ENCODE measurements around the gene ARHGAP24.

ARHGAP24 gene

GRCh38 chr4:85474818-85475630, at the start of gene ARHGAP24:
Gene ARHGAP24, plus strand, starts transcription at chr4:85475150.
- peak; percentile 81 for DNase-seq (ENCODE audit: low spot score)

- DNase-seq (ENCODE audit: low spot score) = no peak
These were observed 48.6 kb upstream of the ARHGAP24 start for GRCh38 chr4:85426366-85426765.

GRCh38 chr4:85427123-85427522, 47.8 kb upstream of the ARHGAP24 start:
- DNase-seq (ENCODE audit: low spot score) = no peak

DNA sequence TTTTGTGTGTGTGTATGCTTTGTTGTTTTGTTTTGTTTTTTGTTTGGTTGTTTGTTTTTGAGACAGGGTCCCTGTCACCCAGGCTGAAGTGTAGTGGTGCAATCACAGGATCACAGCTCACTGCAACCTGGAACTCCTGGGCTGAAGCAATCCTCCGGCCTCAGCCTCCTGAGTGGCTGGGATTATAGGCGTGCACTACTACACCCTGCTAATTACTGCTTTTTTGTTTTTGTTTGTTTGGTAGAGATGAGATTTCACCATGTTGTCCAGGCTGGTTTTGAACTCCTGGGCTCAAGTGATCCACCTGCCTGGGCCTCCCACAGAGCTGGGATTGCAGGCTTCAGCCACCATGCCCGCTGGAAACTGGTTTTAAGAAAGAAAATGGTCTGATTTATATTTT, 44.7 kb upstream of the ARHGAP24 start:
- no peak for DNase-seq (ENCODE audit: low spot score)

DNA sequence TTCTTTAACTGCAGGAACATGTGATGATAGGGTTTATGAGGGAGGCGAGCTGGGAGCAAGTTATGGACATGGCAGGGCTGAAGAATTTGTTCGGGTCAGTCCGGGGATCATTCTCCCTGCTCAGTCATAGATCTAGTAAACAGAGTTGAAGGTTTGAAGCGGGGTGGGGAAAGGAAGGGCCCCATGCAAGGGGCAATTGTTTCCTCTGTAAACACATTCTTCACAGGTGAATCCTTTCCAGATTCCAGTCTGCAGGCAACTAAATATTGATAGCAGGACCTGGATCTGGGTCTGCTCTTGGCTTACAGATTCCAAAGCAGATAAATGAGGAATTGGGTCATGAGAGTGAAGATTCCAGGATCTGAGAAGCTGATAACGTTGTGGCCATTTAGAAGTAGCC, 44.3 kb upstream of the ARHGAP24 start:
- DNase-seq (ENCODE audit: low spot score) = no peak

GRCh38 chr4:85431156-85431555, 43.8 kb upstream of the ARHGAP24 start:
- no peak for DNase-seq (ENCODE audit: low spot score)

GRCh38 chr4:85431881-85432485, 43.0 kb upstream of the ARHGAP24 start:
- no peak for DNase-seq (ENCODE audit: low spot score)

- no peak for DNase-seq (ENCODE audit: low spot score)
These were observed 29.8 kb upstream of the ARHGAP24 start for GRCh38 chr4:85445050-85445639.

- no peak for DNase-seq (ENCODE audit: low spot score)
These were observed 28.6 kb upstream of the ARHGAP24 start for GRCh38 chr4:85446141-85446861.

DNA sequence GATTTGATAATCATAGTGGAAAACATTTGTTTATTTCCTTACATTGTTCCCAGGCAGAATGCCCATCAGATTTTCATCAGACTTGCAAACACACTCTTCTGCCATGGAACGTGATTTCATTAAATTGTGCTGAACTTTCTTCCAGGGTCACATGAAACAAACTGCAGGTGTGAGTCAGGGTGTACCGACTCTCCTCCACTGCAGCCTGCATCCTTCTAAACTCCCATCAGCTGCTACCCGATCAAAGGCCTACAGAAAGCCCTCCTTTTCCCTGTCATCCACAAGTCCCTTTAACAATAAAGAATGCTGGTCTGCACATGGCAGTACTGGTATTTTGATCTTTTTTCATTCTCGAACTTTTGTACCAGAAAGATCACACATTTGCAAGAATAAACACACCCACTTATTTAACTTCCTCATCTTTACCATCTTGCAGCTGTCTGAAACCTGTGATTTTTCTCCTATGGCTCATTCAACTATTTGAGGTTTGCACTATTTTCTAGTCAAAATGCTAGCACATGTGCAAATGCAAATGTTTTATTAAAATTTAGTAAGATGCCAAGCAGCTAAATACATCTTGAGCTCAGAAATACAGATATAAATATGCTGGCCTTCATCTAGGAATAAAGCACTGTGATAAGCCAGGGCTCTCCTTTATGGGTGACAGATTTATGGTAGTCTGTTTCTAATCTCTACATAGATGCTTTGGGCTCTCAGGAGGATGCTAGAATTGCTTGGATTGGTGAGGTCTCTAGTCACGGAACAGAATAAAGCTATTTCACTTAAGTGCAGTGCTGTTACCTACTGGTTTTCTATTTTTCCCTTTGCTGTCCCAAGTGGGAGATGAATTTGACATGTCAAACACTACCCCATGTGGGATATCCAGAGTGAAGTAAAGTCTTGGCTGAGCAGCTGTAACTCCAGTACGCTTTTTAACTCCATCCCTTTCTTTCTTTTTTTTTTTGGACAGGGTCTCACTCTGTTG, 25.8 kb upstream of the ARHGAP24 start:
- DNase-seq (ENCODE audit: low spot score) = peak; percentile 38

- no peak for DNase-seq (ENCODE audit: low spot score)
These were observed 22.8 kb upstream of the ARHGAP24 start for GRCh38 chr4:85452058-85452731.

GRCh38 chr4:85455942-85456341, 19.0 kb upstream of the ARHGAP24 start:
- DNase-seq (ENCODE audit: low spot score) = no peak

DNA sequence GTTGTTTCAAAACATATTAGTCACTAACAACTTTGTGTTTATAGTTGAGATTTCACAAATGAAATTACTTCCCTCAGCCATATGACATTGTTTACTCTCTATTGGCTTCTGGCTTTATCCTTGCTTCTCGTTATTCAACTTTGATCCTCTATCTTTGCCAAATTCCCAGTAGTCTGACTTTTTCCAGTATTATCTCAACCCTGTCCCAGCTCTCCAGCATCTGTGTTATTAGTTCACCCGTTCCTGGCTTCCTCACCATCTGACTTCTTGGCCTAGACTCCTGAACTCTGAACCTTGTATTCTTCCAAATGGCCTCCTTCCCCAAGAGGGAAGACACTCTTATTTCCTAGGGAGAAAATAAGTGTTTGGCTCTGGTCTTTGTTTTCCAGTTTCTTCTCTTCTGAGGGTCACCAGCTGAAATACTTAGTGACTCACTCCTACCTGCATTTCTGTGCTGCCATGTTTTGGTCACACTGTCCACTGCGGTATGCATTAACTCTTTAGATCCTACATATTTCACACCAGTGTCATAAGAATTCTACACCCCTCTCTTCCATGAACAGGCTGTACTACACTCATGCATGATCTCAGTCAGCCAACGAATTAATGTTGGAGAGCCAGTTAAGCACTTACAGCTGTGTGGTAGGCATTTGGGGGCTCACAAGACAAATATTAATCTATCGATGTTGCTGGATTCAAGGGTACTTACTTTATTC, 17.0 kb upstream of the ARHGAP24 start:
- no peak for DNase-seq (ENCODE audit: low spot score)

- no peak for DNase-seq (ENCODE audit: low spot score)
These were observed 15.2 kb upstream of the ARHGAP24 start for GRCh38 chr4:85459736-85460135.

GRCh38 chr4:85474356-85474755, 594 bp upstream of the ARHGAP24 start:
- no peak for DNase-seq (ENCODE audit: low spot score)

- no peak for DNase-seq (ENCODE audit: low spot score)
These were observed 782 bp downstream of the ARHGAP24 start for GRCh38 chr4:85475631-85476233.

DNA sequence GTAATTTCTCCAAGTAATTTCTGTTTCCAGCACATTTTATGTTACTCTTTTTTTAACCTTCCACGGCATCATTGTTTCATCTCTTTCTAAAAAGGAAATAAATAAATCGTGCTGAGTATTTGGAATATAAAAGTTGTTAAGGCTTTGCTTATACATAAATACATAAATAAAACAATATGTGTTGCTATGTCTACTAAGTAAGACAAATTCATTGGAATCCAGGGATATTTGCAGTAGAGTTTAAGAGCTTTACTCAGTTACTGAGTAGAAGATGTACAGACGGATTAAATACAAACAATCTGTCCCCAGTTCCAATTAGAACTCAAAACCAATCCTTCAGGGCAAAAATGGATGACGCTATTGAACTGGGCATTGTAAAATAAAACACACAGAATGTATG, 1.4 kb downstream of the ARHGAP24 start:
- no peak for DNase-seq (ENCODE audit: low spot score)

GRCh38 chr4:85477534-85477933, 2.6 kb downstream of the ARHGAP24 start:
- DNase-seq (ENCODE audit: low spot score) = peak; percentile 35

DNA sequence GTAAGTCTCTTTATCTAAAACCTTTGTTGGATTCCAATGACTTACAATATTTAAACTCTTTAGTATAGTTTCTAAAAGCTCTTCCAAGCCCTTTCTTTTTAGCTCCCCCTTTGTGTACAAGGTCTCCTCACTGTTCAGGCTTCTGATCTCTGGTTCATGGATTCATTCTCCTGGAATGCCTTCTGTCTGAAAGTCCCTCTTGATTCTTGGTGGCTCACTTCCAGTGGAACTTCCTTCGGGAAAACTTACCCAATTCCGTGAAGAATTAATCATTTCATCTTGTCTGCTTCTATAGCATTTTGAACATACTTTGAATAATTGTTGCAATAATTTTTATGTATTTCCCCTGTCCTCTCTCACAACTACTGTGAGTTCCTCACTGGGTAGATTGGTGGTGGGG, 3.6 kb downstream of the ARHGAP24 start:
- DNase-seq (ENCODE audit: low spot score) = no peak
